ENCODE measurements around the gene PYGO2. TPM values are rescaled to one million over a fixed set of nuclear protein-coding genes. Genes with fewer than 3 reads are reported as not detected.

The PYGO2 gene
- total RNA-seq, 1 experiment from 2014 or later: 27.5 TPM

- DNase-seq (ENCODE audit: low spot score): no peak
Measured at GRCh38 chr1:154963643-154964042, 2.1 kb upstream of the PYGO2 start.

GRCh38 chr1:154962795-154963330 is 1.3 kb upstream of the PYGO2 start:
- DNase-seq (ENCODE audit: low spot score): no peak

- no peak for DNase-seq (ENCODE audit: low spot score)
Measured at GRCh38 chr1:154962156-154962749, 671 bp upstream of the PYGO2 start.

GRCh38 chr1:154960446-154961136 is 991 bp downstream of the PYGO2 start:
- DNase-seq (ENCODE audit: low spot score): no peak

GRCh38 chr1:154959426-154959780 is 2.2 kb downstream of the PYGO2 start:
- no peak for DNase-seq (ENCODE audit: low spot score)

- no peak for DNase-seq (ENCODE audit: low spot score)
Measured at GRCh38 chr1:154958681-154959425, 2.7 kb downstream of the PYGO2 start.

- DNase-seq (ENCODE audit: low spot score): no peak
Measured at GRCh38 chr1:154958036-154958435, 3.5 kb downstream of the PYGO2 start.

- DNase-seq (ENCODE audit: low spot score): no peak
Measured at GRCh38 chr1:154957091-154957657, 4.4 kb downstream of the PYGO2 start.

- DNase-seq (ENCODE audit: low spot score): no peak
Measured at GRCh38 chr1:154956544-154956941, 5.0 kb downstream of the PYGO2 start.

- peak; percentile 89 for DNase-seq (ENCODE audit: low spot score)
Measured at GRCh38 chr1:154955718-154956543, 5.7 kb downstream of the PYGO2 start, which contains the start of gene PBXIP1. Gene PBXIP1, minus strand, starts transcription at chr1:154956099. Its CDS starts 2,378 bp downstream, at chr1:154953721.

- peak; percentile 49 for DNase-seq (ENCODE audit: low spot score)
Measured at GRCh38 chr1:154955039-154955717, 6.4 kb downstream of the PYGO2 start.

GRCh38 chr1:154954541-154954940 is 7.0 kb downstream of the PYGO2 start:
- no peak for DNase-seq (ENCODE audit: low spot score)

GRCh38 chr1:154953611-154954038 is 8.0 kb downstream of the PYGO2 start:
- no peak for DNase-seq (ENCODE audit: low spot score)

- DNase-seq (ENCODE audit: low spot score): no peak
Measured at GRCh38 chr1:154952664-154953063, 8.9 kb downstream of the PYGO2 start.

- no peak for DNase-seq (ENCODE audit: low spot score)
Measured at GRCh38 chr1:154951901-154952657, 9.5 kb downstream of the PYGO2 start.

- no peak for DNase-seq (ENCODE audit: low spot score)
Measured at GRCh38 chr1:154948079-154948478, 13.5 kb downstream of the PYGO2 start.

- no peak for DNase-seq (ENCODE audit: low spot score)
Measured at GRCh38 chr1:154945962-154946850, 15.4 kb downstream of the PYGO2 start.

GRCh38 chr1:154945160-154945961 is 16.2 kb downstream of the PYGO2 start:
- no peak for DNase-seq (ENCODE audit: low spot score)
